Stimulated activated CD4-positive, alpha-beta T cell treated with anti-CD3 and anti-CD28 coated beads, TNF-alpha, amount 100 ng/mL, for 1 hour (primary cell): ENCODE measurements around the gene NFAT5.

ENCODE experiments used
- DNase-seq, 3 donors: peaks; one replicate each; pipeline ENCODE4 v3.0.0-alpha.2; 2020; ENCODE audit warnings: low read depth in 3 of 3, low spot score in 1 of 3

NFAT5 gene

GRCh38 chr16:69732101-69732500 lies 166.3 kb downstream of the NFAT5 start:
- DNase-seq: no peak

- DNase-seq: no peak
Measured at GRCh38 chr16:69741519-69741918, 175.8 kb downstream of the NFAT5 start.

GRCh38 chr16:69741951-69742904 lies 176.5 kb downstream of the NFAT5 start:
- no peak for DNase-seq

GRCh38 chr16:69744363-69745231 lies 178.8 kb downstream of the NFAT5 start:
- no peak for DNase-seq

- no peak for DNase-seq
Measured at GRCh38 chr16:69745232-69745612, 179.5 kb downstream of the NFAT5 start.

GRCh38 chr16:69745959-69746358 lies 180.2 kb downstream of the NFAT5 start:
- no peak for DNase-seq

- no peak for DNase-seq
Measured at GRCh38 chr16:69747115-69747514, 181.3 kb downstream of the NFAT5 start.

- DNase-seq: no peak
Measured at GRCh38 chr16:69748694-69749345, 183.1 kb downstream of the NFAT5 start.

GRCh38 chr16:69754143-69754468 lies 188.3 kb downstream of the NFAT5 start:
- DNase-seq: no peak
